HG02970 (cell line): ENCODE measurements around the gene TARBP2.
"Not testable (repeated sequence)": the region's sequence is repeated elsewhere in the genome, so short reads cannot be mapped to it uniquely, and the experiment has no call there.

Experiments used
- ATAC-seq: cut with Tn5 transposase; IDR thresholded peaks from one replicate; pipeline ENCODE4 v1.9.1; 2021; ENCODE audit warnings: mild to moderate bottlenecking, moderate library complexity, moderate number of reproducible peaks; ENCODE audit not compliant: unreplicated experiment, low FRiP score

Gene TARBP2

GRCh38 chr12:53474077-53474476 lies 27.0 kb upstream of the TARBP2 start:
- no peak for ATAC-seq

DNA sequence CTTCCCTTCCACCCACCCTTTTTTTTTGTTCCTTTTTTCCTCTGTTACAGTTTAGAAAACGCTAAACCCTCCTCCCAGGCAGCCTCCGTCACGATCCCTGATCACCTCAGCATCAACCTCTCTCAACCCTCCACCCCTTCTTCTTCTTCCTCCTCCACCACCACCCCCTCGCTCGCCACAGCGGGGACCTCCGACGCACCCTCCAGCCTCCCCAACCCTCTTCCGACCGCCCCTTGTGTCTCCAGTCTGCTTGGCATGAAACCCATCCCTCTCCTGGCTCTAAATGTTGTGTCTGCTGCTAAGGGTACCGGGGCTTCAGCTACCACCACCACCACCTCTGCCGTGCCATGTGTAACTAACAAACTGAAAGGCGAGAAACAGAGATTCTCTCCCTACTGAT lies 26.3 kb upstream of the TARBP2 start:
- no peak for ATAC-seq

DNA sequence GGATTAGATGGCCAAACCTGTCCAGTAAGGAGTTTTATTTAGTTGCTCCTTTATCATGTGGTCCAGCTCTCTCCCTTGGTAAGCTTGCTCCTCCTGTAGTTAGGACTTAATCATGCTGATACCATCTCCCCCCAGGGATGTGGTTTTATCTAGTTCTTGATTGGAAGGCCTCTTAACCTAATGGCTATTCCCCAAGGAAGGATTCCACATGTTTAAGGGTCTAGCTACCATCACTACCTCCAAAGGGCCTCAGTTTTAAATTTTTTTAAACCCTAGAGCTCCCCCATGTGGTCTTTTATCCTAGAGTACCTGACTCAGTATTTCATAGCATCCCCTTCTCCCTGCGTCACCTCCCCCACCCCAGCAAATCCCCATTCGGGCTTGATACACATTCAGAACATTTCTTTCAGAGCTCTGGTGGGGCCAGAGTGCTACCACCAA lies 24.3 kb upstream of the TARBP2 start:
- ATAC-seq = no peak

GRCh38 chr12:53478865-53479264 lies 22.2 kb upstream of the TARBP2 start:
- no peak for ATAC-seq

DNA sequence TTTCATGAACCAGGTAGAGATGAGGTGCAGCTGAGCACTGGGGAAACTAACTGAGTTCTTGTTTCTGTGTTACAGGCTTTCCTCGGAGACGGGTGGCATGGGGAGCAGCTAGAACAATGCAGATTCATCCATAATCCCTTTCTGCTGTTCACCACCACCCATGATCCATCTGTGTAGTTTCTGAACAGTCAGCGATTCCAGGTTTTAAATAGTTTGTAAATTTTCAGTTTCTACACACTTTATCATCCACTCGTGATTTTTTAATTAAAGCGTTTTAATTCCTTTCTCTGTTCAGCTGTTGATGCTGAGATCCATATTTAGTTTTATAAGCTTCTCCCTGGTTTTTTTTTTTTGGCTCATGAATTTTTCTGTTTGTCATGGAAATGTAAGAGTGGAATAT lies 21.8 kb upstream of the TARBP2 start:
- ATAC-seq = no peak

DNA sequence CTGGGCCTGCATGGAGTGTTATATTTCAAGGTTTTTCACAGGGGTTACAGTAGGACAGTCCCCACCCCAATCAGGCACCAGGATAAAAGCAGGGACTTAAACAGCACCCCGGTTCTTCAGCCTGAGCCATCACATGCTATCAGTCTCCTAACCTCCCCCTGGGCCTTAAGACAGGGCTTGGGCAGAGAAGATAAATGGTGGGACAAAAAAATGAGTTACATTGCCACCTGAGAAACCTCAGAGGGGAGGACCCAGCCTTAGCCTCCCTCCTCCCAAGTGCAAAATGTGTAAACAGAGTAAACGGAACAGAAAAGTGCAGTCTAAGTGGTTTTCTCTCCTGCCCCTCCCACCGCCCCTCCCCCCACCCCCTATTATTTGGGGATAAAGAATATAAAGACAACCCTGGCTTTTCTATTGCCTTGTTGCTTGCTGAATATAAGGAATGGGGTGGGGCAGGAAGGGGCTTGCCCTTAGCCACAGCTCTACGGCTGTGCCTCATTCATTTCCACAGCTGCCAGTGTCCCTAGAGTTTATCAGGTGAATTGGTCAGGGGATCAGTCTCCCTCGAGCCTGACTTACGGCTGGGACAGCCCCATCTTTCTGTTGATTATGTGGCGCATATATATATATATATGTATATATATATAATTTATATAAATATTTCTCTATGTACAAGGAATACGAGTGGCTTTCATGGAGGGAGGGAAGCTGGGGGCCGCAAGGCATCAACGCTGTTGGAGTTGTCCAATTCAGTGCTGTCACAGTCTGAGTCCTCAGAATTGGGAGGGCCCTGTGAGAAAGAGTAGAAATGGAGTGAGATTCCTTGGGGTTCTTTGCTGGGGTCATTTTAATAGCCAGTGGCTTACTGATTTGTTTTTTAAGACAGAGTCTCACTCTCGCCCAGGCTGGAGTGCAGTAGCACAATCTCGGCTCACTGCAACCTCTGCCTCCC lies 20.3 kb upstream of the TARBP2 start:
- ATAC-seq = no peak

- ATAC-seq = not testable (repeated sequence)
Observed at GRCh38 chr12:53481458-53481857, 19.6 kb upstream of the TARBP2 start.

GRCh38 chr12:53481939-53482586 lies 19.0 kb upstream of the TARBP2 start:
- ATAC-seq = no peak

- ATAC-seq = no peak
Observed at GRCh38 chr12:53482626-53483168, 18.4 kb upstream of the TARBP2 start.

DNA sequence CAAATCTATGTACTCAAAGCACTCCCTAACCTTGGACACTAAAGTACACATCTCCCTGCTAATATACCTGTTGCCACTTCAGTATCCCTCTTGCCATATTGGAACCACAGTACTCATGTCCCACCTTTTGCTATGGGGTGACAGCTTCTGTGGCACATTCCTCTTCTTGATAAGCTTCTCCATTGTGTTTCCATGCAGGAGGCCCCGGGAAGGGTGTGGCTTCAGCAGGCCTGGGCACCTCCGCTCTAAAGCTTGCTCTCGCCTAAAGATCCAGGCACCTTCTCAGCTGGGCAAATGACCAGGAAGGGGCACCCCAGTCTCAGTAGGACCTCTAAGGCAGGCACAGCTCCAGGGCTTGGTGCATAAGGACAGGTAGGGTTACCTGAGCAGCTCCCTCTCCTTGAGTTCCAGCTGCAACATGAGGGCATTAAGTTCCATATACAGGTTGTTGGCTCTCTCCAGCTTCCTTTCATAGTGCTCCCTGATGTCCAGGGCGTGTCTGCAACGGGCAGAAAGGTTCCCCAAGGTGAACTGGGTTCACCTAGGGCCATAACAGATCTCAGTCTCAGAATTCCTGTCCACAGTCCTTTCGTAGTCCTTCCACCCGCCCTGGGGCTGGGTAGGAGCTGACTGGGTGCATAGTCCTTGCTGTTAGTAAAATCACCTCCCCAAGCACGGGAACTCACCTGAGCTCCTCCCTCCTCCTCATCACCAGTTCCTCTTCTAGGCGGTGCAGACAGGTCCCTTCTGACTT lies 17.7 kb upstream of the TARBP2 start:
- ATAC-seq = no peak

- ATAC-seq = no peak
Observed at GRCh38 chr12:53483979-53484377, 17.1 kb upstream of the TARBP2 start.

DNA sequence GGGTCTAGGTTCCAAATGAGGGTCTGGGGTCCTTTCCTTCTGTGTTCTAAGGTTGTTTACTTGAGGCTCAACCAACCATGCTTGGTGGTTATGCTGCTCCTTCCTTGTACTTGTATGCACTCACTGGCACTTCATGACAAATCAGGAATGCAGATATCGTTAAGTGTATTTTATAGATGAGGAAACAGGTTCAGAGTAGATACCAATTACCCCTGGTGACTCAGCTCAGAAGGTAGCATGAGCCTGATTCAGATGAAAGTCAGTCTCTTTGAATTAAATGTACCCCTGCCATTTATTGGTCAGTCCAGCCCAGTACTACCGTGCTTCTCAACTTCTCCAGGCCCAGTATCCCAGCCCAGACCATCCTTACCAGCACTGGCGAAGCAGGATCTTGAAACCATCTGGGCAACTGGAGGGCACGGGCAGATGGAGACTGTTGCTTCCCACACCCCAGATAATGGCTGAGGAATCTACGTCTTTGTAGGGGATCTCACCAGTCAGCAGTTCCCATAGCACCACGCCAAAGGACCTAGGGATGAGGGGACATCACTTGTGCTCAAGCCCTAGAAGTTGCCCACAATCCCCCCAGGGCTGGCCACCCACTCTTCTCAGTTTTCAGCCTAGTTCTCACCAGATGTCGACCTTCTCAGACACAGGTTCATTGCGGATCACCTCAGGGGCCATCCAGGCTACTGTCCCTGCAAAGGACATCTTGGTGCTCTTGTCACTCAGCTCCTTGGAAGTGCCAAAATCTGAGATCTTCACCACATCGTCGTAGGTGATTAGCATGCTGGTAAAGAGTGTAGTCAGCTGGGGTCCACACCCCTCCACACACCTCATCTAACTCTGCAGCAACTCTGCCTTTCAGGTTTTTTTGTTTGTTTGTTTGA lies 16.2 kb upstream of the TARBP2 start:
- no peak for ATAC-seq

DNA sequence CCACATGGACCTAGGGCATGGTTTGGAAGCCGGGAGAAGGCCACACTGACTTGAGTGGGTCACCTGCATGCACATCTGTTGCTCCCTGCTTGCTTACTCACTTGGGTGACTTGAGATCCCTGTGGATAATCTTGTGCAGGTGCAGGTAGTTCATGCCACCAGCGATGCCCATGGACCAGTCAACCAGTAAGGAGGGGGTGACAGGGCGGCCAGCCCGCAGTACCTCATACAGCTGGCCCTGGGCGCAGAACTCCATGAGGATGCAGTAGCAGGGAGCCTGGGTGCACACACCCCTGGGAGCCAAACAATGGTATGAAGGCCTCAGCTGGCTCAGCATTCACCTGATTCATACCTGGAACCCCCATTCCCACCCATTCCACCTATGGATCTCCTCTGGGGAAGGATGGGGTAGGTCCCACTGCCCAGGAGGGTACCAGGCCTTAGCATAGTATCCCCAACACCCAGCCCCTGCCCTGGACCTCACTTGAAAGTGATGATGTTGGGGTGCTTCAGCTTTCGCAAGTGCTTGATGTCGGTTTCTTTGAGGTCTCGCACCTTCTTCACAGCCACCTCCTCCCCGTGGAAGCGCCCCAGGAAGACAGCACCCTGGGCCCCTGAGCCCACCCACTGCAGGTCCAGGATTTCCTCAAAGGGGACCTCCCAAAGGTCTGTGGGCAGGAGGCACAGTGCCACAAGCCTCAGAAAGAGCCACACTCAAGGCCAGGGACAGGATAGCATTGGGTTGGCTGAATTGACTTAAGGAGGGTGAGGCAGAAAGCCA lies 14.9 kb upstream of the TARBP2 start:
- no peak for ATAC-seq

GRCh38 chr12:53486736-53487487 lies 14.2 kb upstream of the TARBP2 start:
- no peak for ATAC-seq

- ATAC-seq = no peak
Observed at GRCh38 chr12:53489242-53489864, 11.7 kb upstream of the TARBP2 start.

DNA sequence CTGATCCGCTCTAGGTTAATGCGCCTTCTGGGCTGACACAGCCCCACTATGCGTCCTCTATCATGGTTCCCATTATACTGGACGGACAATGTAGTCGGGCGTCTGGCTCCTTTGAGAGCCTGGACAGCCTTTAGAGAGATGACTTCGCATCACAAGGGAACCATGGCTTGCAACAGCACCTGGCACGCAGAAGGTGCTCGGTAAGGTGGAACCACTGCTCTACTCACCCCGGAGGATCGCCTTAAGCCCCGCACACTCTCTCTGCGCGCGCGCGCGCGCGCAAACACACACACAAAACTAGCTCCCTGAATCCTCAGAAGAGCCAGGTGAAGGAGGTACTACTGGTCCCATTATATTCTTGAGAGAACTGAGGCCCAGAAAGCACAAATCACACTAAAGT lies 8.9 kb upstream of the TARBP2 start:
- no peak for ATAC-seq

- peak; percentile 84 for ATAC-seq
Observed at GRCh38 chr12:53492830-53493609, 8.1 kb upstream of the TARBP2 start.
